Liver (tissue), 3 donors: ENCODE measurements around the gene CA10.

Experiments
- EGR1 ChIP-seq, 2 donors: IDR thresholded peaks; 2 replicates each; pipeline ENCODE4 v1.6.1; 2016 to 2018; ENCODE audit warnings: antibody characterized with exemption in 2 of 2, low read depth in 2 of 2
- GABPA ChIP-seq, 2 donors: IDR thresholded peaks in 1 of 2; conservative IDR thresholded peaks in 1 of 2; 2 replicates each; pipeline ENCODE4 v1.6.1; 2016; ENCODE audit warnings: antibody characterized with exemption in 2 of 2, mild to moderate bottlenecking in 1 of 2, moderate library complexity in 1 of 2
- TF ChIP-seq, protein P1 (sequence below): fragments of 150-350 bp; IDR thresholded peaks from 2 replicates; pipeline ENCODE4 v1.5.1; 2017; ENCODE audit warnings: improper control_type of control experiment, low read depth, low read length; ENCODE audit not compliant: missing input control
- TF ChIP-seq, protein P2 (sequence below): IDR thresholded peaks from 2 replicates; pipeline ENCODE4 v1.6.1; 2016; ENCODE audit warnings: antibody characterized with exemption, mild to moderate bottlenecking
- TF ChIP-seq, protein P3 (sequence below): IDR thresholded peaks from 2 replicates; pipeline ENCODE4 v1.6.1; 2016; ENCODE audit warnings: antibody characterized with exemption
- donor health status: healthy.
- donor health status: healthy.

GRCh38 chr17:52047086-52047485, 111.4 kb downstream of the CA10 start:
- TF ChIP-seq, protein P1, sequence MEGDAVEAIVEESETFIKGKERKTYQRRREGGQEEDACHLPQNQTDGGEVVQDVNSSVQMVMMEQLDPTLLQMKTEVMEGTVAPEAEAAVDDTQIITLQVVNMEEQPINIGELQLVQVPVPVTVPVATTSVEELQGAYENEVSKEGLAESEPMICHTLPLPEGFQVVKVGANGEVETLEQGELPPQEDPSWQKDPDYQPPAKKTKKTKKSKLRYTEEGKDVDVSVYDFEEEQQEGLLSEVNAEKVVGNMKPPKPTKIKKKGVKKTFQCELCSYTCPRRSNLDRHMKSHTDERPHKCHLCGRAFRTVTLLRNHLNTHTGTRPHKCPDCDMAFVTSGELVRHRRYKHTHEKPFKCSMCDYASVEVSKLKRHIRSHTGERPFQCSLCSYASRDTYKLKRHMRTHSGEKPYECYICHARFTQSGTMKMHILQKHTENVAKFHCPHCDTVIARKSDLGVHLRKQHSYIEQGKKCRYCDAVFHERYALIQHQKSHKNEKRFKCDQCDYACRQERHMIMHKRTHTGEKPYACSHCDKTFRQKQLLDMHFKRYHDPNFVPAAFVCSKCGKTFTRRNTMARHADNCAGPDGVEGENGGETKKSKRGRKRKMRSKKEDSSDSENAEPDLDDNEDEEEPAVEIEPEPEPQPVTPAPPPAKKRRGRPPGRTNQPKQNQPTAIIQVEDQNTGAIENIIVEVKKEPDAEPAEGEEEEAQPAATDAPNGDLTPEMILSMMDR: no peak
- TF ChIP-seq, protein P2, sequence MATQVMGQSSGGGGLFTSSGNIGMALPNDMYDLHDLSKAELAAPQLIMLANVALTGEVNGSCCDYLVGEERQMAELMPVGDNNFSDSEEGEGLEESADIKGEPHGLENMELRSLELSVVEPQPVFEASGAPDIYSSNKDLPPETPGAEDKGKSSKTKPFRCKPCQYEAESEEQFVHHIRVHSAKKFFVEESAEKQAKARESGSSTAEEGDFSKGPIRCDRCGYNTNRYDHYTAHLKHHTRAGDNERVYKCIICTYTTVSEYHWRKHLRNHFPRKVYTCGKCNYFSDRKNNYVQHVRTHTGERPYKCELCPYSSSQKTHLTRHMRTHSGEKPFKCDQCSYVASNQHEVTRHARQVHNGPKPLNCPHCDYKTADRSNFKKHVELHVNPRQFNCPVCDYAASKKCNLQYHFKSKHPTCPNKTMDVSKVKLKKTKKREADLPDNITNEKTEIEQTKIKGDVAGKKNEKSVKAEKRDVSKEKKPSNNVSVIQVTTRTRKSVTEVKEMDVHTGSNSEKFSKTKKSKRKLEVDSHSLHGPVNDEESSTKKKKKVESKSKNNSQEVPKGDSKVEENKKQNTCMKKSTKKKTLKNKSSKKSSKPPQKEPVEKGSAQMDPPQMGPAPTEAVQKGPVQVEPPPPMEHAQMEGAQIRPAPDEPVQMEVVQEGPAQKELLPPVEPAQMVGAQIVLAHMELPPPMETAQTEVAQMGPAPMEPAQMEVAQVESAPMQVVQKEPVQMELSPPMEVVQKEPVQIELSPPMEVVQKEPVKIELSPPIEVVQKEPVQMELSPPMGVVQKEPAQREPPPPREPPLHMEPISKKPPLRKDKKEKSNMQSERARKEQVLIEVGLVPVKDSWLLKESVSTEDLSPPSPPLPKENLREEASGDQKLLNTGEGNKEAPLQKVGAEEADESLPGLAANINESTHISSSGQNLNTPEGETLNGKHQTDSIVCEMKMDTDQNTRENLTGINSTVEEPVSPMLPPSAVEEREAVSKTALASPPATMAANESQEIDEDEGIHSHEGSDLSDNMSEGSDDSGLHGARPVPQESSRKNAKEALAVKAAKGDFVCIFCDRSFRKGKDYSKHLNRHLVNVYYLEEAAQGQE: no peak
- TF ChIP-seq GABPA (IDR thresholded peaks at IDR 0.05 in 1 of 2, conservative IDR thresholded peaks at IDR 0.05 in 1 of 2) (no peak), EGR1 (IDR thresholded peaks at IDR 0.05; ENCODE audit: low read depth in 2 of 2) (no peak)
- TF ChIP-seq, protein P3, sequence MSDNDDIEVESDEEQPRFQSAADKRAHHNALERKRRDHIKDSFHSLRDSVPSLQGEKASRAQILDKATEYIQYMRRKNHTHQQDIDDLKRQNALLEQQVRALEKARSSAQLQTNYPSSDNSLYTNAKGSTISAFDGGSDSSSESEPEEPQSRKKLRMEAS: no peak
